Measurements from ENCODE around the gene TENM4.

GRCh38 chr11:78876676-78877075 lies 564.2 kb downstream of the TENM4 start:
- TF ChIP-seq POLR2A (IDR thresholded peaks at IDR 0.05) (no peak), CTCF (IDR thresholded peaks at IDR 0.05) (no peak)

Measured in heart left ventricle (tissue), 13 donors.